NK-92 (cell line): ENCODE measurements around the gene SERPINB6.
"Not testable (repeated sequence)": the region's sequence is repeated elsewhere in the genome, so short reads cannot be mapped to it uniquely, and the experiment has no call there.

Experiments used
- DNase-seq: peaks from one replicate; lab custom pipeline; 2025; ENCODE audit not compliant: unreplicated experiment; lab: John Stamatoyannopoulos, UW

Gene SERPINB6

DNA sequence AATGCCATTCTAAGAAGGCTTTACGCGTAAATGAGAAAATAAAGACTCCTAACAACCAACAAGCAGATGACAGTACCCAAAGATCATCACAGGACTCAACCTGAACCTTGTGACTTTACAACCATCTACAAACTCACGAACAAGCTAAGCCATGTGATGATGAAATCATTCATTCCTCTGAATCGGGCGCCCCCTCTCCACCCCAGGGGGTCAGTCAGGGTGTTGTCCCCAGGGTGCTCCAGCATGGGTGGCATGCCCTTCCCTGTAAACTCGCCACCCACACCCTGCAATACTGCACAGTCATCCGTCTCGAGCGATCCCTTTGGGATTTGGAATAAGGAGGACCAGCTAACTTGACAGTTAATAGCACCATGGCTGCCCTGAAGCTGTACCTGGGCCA lies 12.6 kb downstream of the SERPINB6 start:
- DNase-seq = no peak

DNA sequence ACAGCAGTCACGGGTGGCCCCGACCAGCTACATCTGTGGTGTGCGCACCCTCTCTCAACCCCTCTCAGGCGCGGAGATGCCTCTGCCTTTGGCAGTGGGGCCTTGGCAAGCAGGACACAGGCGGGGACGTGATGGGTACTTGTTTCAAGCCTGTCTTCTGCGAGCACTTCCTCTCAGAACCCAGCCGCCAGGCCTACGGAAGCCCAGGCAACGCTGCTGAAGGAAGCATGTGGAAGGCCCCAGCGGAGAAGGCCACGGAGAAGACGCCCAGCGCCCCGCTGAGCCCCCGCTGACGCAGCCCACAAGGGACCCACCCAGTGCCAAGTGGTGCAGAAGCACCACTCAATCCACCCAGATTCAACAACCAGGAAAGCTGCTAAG lies 13.0 kb downstream of the SERPINB6 start:
- no peak for DNase-seq

DNA sequence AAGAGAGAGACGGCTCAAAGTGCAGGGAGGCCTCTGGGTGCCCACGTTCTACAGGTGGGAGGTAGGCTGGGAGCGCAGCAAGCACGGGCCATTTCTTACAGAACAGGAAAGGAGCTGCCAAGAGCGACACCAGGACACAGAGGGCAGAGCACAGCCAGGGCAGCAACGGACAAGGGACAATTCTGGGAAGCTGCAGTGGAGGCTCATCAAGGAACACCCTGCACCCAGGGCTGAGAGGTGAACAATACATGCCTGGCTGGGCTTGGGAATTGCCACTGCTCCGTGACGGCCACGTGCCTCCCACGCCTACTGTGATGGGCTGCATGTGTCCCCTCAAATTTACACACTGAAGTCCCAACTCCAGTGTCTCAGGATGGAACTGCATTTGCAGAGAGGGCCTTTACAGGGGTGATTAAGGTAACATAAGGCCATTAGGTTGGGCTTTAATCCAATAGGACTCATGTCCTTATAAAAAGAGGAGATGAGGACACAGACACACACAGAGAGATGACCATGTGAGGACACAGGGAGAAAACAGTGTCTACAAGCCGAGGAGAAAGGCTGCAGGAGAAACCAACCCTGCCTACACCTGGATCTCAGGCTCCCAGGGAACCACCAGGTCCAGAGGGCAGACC lies 13.6 kb downstream of the SERPINB6 start:
- no peak for DNase-seq

DNA sequence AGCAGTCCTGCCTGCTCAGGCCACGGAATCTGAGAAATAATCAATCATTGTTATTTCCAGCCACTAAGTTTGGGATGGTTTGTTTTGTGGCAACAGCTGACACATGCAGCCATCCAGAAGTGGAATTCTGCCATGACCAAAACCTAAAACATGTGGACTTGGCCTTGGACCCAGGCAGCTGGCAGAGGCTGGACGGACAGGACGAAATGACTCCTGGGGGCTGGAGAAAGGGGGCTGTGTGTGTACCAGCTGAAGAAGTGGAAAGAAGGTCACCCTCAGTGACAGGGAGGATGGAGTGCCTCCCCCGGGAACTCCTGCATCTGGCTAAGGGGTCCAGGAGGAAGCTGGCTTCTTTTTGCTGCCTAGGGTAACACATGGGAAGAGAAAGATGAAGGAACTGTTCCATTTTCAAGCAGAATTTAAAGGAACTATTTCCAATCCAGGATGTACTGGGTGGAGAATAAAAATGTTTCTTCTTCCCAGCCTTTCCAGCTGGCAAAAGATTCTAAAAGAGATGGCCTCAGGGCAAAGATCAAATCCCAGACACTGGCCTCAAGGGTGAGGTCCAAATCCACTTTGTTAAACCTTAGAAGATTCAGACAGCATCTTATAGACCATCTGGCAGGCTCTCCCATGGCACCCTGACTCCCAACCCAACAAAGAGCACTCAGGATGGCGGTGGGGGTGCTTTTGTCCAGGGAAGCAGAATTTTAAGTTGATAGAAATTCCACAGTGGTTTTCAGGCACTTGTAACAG lies 14.3 kb downstream of the SERPINB6 start:
- no peak for DNase-seq

DNA sequence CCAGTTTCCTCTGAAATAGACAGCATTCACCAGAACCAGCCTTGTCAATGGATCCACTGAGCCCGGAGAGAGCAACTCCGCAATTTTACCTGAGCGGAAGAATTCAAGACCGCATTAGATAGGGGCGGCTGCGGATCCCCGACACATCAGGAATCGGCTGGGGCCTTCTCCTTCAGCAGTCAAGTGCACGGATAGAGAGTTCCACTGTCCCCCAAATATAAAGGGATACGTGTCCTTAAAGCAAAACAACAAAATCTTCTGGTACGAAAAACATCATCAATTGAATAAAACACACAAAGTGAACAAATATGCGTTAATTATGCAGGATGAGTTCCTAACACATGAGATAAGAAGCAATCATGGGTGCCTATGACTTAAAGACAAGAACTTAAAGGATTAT lies 18.3 kb downstream of the SERPINB6 start:
- no peak for DNase-seq

DNA sequence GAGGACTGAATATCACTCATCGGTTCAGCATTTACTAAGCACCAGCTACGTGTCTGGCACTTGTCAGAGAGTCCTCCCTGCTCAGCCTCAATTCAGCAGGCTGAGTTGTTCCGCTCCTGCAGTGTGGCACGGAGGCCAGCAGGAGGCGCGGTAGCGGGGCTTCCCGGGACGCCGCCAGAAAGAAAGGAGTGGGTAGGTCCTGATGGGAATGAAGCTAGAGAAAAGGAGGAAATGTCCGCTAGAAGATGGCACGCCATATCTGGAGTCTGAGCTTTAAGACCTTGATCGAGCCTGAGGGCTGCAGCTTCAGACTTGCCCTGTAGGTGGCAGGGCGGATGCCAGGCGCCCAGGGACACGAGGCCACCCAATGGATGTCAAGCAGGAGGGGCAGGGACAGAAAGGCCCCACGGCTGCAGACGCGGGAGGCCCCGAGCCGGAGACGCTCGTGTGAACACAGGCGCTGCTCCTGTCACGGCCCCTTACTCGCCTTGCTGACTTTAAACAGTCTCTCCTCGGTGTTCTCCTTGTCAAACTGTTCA lies 18.7 kb downstream of the SERPINB6 start:
- no peak for DNase-seq

DNA sequence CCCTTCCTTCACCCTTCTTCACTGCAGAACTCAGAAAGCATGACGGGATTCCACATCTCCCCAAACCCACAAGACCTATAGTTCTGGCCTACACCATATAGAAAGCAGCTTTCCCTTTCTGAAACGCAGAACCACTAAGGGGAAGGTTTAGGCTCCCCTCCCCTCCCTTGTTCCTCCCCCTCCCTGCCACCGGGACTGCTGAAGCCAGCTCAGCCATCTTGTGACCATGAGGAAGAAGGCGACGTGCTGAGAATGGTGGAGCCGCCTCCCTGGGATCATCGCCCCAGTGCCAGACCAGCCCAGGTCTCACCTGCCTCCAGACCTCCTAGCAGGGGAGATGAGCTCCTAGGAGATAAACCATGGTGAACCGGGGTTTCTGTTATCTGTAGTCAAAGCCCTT lies 19.6 kb downstream of the SERPINB6 start:
- no peak for DNase-seq

DNA sequence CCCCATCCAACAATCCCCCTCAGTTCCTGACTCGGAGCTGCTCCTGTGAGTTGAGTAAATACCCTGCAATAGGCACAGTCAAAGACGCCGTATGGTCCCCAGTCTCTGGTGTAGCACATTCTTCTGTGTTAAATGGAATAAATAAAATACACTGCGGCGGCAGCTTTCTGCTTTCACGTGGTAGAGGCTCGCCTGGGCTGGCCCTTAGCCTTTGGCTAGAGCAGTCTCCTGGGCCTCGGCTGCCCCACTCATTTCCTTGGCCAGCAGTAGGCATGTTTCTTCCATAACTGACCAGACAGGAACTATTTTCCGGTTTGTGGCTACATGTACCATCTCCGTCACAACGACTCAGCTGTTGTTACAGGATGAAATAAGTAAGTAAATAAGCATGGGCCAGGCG lies 20.7 kb downstream of the SERPINB6 start:
- no peak for DNase-seq

DNA sequence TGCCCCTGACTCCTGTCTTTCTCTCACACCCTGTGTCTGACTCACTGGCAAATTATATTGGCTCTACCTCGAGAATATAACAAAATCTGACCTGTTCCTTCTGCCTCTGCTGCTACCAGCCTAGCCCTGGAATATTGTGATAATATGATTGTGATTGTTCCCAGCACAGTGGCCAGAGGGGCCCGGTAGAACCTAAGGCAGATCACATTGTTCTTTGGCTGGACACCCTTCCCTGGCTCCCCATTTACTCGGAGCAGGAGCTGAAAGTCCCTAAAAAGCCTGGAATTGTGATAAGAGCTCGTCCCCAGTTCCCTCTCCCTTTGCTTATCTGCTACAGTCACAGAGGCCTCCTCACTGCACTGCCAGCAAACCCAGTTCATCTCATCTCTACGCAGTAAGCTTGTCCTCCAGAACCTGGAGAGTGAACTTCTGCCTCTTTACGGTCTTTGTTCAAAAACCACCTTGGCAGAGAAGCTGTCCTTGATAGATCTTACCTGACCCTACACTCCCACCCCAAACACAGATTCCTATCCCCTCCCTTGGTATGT lies 21.8 kb downstream of the SERPINB6 start:
- DNase-seq = no peak

DNA sequence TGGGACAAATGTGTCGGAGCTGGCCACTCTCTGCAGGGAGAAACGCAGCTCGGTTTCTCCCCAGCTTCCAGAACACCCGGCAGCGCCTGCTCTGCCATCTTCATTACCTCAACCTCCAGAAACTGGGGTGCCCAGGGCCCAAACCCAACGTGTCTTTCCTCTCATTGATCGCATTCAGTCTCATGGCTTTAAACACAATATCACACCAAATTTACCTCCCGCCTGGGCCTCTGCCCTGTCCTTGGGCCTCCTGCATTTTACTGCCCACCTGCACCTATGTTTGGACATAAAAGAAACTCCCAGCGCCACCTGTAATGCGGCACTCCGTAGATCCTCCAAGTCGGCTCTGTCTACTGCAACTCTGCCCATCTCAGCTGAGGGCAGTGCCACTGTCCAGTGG lies 22.2 kb downstream of the SERPINB6 start:
- no peak for DNase-seq

DNA sequence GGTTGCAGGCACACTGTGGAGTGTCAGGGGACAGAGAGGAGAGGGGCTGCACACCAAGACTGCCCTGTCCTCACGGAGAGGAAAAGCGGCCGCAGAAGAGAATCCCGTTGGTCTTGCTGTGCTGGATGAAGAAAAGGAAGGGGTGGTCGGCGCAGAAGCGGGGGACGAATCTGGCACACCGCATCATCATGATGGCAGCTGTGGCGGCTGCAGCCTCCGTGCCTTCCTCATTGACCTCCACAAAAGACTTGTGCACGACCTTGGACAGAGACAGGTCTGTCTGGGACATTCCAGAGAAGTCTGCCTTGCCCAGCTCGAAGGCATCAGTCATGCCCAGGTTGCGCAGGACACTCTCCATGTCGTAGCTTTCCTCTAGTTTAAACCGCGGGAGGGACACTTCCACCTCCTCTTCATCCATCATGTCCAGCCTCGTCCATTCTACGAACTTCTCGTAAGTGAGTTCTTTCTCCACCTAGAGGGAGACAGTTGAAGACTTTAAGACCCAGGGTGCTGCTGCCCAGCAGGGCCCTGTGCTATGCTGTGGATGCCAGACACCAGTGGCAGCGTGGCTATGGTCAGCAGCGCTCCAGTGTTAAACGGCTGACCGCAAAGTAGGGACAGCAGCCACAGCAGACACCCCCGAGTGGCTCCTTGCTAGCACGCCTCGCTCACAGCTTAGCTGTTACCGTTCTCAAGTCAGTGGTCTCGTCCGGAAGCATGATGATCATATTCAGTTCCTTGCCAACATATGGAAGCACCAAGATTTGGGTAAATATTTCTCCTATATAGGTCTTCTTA lies 22.9 kb downstream of the SERPINB6 start:
- DNase-seq = no peak

DNA sequence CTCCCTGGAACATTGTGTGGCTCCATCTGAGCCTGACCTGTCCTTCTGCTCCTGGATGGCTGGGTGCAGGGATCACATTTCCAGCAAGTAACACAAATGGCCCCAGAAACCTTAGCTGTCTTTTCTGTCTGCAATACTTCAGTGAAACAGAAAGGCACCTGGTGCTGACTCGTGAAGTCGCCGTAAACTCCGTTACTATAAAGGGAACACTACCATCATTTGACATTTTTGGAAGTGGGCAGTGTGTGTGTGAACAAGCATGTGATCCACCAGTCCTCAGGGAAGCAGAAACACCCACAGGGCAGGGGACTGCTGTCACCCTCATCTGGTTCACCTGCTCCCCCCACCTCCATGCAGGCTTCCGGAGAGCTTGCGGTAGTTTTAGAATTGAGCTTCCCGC lies 23.9 kb downstream of the SERPINB6 start:
- no peak for DNase-seq

DNA sequence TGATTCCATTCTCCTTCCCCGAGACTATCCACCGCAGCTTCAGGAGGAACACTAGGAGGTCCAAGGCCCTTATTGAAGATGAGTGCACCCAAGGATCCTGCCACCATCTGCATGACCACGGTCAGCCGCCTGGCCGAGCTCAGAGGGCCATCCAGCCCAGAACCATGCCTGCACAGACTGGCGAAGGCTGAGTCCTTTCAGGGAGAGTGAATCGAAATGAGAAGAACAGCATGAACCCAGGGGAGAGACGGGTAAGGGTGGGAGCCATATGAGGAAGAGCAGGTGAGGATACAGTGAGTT lies 26.3 kb downstream of the SERPINB6 start:
- no peak for DNase-seq

DNA sequence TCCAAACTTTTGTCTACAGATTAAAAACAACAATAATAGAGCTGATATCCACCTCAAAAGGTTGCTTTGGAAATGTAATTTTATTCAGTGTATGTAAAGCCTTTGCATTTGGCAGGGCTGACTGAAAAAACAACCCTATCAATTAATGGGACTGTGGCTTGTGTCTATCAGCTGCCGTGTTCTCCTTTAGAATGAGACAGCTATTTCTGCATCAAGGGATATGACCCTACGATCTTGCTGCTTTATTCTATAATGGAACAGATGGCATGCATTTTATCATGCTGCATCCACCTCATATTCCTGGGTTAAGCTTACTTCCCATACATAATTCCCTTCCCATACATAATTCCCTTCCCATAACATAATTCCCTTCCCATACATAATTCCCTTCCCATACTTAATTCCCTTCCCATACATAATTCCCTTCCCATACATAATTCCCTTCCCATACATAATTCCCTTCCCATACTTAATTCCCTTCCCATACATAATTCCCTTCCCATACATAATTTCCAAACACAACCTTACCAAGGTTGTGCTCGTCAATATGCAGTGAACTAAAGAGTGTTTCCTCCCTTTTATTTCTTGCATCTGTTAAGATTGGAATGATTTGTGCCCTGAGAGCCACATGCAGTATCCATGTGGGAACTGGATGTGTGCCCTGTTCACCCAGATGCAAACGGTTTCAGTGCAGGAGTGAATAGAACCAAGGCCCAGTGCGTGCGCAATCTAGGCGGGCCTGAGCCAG lies 26.8 kb downstream of the SERPINB6 start:
- DNase-seq = no peak

DNA sequence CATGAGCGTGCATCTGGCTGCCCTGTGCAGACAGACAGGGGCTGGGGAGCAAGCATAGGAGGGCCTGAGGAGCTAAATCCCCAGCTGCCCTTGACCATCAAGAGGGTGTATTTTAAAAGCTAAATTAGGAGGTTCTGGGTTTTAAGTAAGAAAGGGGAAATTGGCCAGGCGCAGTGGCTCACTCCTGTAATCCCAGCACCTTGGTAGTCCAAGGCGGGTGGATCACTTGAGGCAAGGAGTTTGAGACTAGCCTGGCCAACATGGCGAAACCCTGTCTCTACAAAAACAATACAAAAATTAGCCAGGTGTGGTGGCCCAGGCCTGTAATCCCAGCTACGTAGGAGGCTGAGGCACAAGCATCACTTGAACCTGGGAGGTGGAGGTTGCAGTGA lies 27.8 kb downstream of the SERPINB6 start:
- no peak for DNase-seq

DNA sequence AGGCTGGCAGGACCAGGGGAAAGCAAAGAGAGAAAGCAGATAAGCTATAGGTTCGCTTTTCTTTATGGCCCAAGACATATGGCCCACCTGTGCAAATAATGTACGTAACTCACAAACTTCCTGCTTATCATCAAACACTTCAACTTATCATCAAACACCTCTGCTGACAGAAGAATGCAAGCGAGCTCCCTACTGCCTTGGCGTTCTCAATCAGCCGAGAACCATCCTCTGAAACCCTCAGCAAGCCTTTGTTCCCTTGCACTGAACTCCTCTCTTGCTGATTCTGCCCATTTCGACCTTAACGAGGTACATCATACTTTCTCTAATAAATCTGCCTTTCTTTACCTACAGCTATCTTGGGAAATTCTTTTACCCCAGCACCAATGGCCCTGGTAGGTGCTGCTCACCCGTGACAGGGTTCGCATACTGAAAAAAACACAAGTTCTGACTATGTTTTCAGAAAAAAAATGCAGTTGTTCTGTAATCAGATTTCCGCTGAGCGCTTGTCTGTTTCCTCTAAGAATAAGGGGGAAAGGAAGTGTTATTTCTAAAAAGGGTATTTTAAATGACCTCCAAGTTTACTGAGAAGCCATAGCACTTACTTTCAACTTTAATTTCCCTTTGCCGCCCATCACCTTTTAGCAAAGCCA lies 28.3 kb downstream of the SERPINB6 start:
- DNase-seq = no peak

DNA sequence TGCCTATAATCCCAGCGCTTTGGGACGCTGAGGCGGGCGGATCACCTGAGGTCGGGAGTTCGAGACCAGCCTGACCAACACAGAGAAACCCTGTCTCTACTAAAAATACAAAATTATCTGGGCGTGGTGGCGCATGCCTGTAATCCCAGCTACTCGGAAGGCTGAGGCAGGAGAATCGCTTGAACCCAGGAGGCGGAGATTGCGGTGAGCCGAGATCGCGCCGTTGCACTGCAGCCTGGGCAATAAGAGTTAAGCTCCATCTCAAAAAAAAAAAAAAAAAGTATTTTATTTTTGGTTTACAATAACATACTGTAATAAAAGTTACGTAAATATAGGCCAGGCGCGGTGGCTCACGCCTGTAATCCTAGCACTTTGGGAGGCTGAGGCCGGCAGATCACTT lies 29.3 kb downstream of the SERPINB6 start:
- DNase-seq = not testable (repeated sequence)

DNA sequence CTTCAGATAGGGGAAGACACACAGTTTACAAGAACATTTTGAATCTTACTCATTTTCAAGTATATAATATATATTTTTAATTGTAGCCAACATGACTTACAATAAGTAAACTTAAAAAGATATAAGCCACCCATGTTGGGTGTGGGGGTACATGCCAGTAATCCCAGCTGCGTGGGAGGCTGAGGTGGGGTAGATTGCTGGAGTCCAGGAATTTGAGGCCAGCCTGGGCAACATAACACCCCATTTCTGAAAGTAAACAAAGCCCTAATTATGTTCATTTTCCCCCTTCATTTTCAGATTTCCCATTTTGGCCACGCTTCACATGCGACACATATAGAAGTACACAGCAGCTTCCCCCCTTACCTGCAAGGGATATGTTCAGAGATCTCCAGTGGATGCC lies 30.5 kb downstream of the SERPINB6 start:
- no peak for DNase-seq

DNA sequence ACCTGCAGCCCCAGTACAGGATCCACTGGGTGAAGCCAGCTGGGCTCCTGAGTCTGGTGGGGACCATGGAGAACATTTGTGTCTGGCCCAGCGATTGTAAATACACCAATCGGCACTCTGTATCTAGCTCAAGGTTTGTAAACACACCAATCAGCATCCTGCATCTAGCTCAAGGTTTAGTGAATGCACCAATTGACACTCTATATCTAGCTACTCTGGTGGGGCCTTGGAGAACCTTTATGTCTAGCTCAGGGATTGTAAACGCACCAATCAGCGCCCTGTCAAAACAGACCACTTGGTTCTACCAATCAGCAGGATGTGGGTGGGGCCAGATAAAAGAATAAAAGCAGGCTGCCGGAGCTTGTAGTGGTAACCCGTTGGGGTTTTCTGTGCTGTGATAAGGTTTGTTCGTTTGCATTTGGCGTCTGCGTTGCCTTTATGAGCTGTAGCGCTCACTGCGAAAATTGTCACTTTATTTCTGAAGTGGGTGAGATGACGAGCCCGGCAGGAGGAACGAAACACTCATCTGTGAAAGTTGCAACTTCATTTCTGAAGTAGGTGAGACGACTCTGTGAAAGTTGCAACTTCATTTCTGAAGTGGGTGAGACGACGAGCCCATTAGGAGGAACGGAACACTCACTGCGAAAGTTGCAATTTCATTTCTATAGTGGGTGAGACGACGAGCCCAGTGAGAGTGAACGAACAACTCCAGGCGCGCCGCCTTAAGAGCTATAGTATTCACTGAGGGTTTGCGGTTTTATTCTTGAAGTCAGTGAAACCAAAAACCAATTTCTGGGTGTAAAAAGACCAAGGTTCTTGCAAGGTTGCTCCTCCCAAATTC lies 31.1 kb downstream of the SERPINB6 start:
- no peak for DNase-seq
